ENCODE measurements around the gene PANK2. TPM values are rescaled to one million over a fixed set of nuclear protein-coding genes. Genes with fewer than 3 reads are reported as not detected.
A peak's percentile ranks its signal among the peaks of the same experiment; 100 is the strongest.
"Not testable (repeated sequence)": the region's sequence is repeated elsewhere in the genome, so short reads cannot be mapped to it uniquely, and the experiment has no call there.

The PANK2 gene
- total RNA-seq, 1 donor from 2014 or later: 26.2 TPM

DNA sequence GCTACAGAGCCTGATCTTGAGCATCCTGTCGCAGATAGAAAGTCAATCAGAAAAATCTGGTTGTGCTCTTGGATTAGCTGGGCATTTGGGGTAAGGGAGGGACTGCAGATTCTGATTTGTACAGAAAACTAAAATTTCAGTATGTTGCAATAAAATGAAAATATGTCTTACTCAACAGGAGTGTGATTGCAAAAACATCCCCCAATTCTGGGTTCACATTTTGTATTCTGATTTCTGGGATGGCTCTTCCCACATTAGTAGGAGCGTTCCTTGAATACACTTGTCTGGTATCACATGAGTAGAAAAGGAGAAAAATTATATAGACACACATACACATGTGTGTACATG is 40.5 kb downstream of the PANK2 start:
- ATAC-seq: no peak

DNA sequence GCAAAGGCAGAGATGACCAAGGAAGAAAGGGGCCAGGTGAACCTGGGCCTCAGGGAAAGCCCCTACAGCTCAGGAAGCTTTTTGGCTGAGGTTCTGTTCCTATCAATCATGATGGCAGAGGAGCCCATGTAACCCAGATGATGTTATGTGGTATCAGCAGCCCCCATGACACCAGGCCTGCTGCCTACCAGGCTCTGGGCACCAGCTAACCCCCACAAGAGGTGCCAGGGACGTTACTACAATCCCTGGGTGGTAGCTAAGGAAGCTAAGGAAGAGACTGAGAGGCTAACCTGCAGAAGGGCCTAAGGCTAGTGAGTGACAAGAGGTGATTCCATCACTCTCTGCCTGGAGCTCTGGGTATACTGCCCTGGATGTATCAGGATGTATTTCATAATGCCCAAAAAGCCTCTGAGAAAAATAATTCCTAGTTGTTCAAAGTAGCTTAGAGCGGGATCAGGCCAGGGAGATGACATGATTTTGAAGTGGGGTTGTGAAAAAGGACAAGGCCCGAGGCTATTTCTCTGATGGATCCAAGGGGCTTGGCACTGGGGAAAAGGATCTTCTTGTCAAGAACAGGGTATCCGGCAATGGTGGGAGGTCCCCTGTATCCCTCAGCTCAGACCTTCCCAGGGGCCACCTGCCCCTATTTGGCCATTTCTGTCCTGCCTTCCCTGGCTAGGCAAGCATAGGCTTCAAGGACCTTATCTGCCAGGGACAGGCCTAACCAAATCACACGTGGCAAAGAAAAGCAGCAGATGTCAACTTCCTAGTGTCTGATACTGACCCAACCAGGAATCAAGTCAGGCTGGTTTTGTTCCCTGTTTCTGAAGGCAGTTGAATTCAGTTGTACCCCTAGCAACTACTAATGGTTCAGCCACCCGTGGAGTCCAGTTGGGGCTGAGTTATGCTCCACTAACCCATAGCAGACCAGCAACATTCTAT is 41.3 kb downstream of the PANK2 start:
- ATAC-seq: peak; percentile 10

DNA sequence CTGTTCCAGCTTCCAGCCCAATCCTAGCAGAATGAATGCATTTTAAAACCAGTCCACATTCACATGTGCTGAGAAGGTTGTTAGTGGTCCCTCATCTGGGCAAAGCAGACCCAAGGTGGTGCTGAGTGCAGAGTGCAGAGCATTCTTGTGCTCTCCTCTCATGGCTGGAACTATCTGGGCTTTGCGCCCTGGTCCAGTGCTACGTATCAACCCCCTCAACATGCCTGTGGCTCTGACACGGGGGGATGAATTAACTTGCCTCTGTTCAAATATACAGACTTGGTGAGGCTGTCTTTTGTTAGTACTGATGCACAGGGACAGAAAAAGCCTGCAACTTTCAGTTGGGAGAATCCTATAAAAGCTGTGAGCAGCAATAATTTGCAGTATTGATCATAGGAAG is 42.5 kb downstream of the PANK2 start:
- ATAC-seq: no peak

DNA sequence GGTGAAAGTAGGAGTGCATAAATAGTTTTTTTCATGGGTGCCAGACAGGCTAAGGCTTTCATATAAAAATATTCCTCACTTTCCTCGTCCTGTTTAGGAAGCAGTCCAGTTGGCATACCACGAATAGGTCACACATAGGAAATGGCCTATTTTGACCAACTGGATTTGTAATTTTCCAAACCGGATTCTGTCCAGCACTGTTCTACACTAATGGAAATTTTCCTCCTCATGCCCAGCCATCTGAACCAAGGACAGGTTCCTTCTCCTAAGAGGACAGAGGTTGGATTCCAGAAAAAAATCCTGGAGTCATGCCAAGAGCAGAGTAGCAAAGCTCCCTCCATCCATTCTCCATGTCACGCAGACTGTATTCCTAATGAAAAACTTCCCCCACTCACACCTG is 43.1 kb downstream of the PANK2 start:
- ATAC-seq: no peak

DNA sequence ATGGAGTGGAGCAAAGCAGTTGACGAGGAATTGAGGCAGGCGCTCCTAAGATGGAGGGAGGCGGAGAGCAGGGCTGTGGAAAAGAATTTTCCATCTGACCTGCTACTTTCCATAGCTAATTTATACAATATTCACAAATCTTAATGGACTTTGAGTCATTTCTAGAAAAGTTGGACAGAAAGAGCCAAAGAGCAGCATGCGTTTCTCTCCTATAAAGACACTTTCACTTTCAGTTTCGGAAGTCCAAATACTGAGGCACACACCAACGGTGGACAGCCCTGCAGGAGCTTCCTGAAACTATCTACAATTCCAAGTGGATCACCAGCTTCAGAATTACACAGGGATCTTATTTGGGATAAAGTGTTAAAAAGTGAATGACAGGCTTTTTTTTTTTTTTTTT is 43.5 kb downstream of the PANK2 start:
- no peak for ATAC-seq

DNA sequence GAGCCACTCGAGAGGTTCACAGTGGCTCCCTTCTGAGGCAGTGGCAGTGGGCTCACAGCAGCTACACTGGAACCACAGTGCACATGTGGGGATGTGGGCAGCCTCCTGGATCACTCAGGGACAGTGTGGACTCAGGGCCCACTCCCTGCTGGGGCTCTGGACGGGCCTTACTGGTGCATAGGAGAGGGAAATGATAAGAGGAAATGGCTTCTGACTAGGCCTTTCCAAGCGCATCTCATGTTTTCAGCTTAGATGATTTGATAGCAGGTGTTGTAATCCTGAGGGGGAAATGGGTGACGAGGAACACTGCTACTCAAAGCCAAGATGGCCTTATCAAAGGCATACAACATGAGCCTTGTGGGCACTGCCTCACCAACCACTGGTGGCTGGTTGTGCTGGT is 44.0 kb downstream of the PANK2 start:
- no peak for ATAC-seq

DNA sequence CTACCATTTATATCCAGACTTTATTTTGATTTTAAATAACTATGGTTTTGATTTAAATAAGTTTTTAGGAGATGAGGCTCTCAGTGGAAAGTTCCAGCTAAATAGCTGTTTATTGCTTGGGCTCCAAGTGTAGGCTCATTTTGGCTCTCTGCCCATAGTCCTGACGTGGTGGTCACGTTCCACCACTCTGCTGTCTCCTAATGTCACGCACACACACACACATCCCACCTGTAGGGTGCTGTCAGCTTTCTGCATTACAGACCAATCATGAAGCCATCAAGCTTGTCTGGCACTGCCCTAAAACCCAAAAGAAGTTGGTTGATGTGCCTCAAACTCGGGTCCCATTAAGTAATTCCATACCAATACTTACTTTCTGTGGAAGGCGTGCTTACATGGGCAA is 45.4 kb downstream of the PANK2 start:
- ATAC-seq: no peak

DNA sequence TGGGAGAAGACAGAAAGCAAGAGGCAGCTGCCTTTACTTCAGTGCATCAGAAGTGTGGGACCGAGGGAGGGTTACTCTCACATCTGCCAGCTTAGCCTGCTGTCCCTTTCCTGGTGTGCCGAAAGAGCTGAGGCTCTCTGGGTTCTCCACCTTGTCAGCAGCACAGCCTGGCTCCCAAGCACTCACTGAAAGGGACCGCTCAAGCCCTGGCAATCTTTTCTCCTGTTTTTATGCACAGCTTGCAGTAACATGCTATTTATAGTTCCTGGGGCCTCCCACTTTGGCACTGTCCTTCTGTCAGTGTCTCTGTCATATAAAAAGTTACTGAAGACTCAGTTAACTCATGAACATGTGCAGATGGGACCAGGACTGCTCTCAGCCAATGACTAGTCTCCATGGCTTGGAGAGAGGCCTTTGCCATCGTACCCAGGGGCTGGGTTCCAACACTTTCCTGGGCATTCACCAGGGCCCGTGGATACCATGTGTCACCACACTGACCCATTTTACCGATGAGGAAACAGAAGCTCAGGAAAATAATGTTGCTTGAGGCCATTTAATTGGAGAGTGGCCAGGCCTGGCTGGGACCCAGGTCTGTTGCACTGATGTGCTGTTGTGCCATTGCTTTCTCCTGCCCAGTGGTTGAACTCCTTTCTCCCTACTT is 46.2 kb downstream of the PANK2 start:
- no peak for ATAC-seq

DNA sequence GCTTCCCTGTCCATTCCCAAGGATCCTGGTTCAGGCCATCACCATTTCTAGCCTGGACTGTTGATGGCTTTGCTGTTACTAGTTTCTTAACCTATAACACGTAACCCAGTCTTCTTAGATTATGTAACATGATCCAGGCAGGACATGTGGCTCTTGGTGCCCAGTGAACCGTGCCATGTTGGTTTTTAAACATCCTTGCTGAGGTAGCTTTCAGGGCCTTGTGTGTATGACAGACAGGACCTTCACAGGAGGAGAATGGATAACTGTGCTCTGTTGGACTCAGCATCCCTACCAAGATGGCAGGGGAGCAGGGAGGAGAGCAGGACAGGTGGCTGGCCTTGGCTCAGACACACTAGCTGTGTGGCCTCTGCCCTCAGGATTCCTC is 46.8 kb downstream of the PANK2 start:
- no peak for ATAC-seq

DNA sequence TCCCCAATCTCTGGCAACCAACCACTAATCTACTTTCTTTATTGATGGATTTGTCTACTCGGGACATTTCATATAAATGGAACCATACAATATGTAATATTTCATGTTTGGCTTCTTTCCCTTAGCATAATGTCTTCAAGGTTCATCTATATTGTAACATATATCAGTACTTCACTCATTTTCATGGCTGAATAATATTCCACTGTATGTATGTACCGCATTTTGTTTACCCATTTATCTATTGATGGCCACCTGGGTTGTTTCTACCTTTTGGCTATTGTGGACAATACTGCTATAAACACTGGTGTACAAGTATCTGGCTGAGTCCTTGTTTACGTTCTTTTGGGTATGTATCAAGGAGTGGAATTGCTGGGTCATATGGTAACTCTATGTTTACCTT is 48.4 kb downstream of the PANK2 start:
- ATAC-seq: no peak

DNA sequence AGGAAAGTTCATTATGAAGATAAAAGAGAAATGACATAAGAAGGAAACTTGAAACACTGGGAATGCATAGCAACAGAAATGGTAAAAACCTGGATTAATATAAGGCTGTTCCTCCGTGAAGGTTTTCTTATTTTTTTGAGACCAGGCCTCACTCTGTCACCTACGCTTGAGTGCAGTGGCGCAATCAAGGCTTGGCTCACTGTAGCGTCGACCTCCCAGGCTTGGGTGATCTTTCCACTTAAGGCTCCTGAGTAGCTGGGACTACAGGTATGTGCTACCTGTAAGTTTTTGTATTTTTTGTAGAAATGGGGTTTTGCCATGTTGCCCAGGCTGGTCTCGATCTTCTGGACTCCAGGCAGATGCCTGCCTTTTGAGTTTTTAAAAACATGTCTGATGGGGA is 51.7 kb downstream of the PANK2 start:
- no peak for ATAC-seq

DNA sequence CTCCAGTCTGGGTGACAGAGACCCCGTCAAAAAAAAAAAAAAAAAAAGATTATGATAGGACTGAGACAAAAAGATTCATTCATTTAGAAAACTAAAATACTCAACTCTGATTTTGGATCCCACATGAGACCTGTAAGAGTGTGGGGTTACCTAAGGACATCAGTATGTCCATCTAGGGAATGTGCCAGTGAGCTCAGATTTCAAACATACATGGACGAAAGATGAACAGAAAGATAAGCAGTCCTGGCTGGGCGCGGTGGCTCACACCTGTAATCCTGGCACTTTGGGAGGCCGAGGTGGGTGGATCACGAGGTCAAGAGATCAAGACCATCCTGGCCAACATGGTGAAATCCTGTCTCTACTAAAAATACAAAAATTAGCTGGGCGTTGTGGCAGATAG is 57.5 kb downstream of the PANK2 start:
- ATAC-seq: not testable (repeated sequence)

DNA sequence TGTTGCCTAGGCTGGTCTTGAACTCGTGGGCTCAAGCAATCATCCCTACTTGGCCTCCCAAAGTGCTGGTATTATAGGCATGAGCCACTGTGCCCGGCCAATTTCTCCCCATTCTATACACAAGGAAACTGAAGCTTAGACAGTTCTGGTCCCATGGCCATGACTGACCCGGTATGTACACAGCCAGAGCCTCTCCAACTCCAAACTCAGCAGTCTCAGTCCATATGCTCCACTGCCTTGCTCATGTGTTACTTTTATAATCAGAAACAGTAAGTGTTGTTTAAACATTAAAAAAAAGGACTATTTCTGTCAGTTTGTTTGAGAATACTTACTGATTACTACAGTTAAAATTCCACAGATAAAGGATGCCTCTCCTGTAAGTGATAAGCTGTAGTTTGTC is 75.5 kb downstream of the PANK2 start:
- no peak for ATAC-seq

DNA sequence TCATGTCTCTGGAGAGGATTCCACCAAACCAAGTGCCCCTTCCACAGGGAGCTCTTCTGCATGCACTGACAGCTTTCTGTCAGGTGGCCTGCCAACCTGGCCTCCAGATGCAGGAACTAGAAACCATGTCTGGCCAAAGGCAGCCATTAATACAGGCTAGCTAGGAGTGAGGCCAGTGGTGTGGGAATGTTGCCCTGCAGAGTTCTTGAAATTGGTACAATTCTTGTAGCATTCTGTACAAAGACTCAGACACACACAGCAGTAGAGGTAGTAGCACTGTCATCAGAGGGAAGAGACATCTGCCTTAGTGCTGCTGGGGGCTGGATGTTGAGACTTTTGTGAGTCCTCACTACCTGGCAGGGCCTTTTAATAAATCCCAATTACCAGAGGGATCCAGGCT is 77.4 kb downstream of the PANK2 start:
- no peak for ATAC-seq

DNA sequence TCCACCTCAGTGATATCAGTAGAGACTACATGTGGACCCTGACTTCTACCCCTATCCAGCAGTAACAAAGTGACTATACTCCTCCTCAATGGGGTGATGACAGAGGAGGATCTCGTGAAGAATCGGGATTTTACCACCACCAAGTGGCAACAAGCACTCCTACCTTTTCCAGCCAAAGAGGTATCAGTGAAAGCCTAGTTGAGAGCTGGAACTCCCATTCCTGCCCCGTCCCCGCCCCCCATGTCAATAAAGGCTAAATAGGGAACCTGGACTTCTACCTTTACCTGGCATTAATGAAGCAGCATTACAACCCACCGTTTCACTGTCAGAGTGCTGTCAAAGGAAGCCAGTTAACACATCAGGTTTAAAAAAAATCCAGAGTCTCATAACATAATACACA is 80.8 kb downstream of the PANK2 start:
- no peak for ATAC-seq

DNA sequence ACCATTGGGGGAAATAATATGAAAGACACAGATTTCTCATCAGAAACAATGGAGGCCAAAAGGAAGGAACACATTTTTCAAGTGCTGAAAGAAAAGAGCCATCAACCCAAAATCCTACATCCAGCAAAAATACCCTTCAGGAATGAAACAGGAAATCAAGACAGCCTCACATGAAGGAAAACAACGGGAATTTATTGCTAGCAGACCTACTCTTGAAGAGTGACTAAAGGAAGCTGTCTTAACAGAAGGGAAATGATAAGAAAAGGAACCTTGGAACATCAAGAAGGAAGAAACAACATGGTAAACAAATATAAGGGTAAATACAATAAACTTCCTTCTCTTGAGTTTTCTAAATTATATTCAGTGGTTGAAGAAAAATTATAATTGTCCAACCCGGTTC is 82.0 kb downstream of the PANK2 start:
- no peak for ATAC-seq

DNA sequence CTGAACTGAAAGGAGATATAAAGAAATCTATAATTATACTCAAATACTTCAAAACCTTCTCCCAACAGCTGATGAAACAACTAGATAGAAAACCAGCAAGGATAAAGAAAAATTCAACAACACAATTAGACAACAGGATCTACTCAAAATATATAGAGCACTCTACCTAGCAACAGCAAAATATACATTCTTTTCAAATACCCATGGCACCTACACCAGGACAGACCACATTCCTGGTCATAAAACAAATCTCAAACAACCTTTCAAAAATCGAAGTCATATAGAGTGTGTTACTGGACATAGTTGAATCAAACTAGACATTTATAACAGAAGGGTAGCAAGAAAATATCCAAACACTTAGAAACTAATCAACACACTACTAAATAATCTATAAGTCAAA is 83.0 kb downstream of the PANK2 start:
- ATAC-seq: no peak

DNA sequence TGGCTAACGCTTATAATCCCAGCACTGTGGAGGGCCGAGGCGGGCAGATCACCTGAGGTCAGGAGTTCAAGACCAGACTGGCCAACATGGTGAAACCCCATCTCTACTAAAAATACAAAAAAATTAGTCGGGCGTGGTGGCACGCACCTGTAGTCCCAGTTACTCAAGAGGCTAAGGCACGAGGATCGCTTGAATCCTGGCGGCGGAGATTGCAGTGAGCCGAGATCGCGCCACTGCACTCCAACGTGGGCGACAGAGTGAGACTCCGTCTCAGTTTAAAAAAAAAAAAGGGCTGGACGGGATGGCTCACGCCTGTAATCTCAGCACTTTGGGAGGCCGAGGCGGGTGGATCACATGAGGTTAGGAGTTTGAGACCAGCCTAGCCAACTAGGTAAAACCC is 83.4 kb downstream of the PANK2 start:
- not testable (repeated sequence) for ATAC-seq

DNA sequence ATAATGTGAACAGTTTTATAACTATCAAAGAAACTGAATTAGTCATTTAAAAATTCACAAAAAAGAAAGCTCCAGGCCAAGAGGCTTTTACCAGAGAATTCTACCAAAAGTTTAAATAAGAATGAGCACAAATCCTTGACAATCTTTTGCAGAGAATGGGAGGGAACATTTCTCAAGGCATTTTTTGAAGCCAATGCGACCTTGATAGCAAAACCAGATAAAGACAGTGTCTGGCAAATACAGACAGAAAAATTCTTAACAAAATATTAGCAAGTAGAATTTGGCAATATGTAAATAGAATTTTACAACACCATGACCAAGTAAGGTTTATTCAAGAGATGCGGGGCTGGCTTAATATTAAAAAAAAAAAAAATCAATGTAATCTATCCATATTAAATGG is 84.5 kb downstream of the PANK2 start:
- no peak for ATAC-seq

DNA sequence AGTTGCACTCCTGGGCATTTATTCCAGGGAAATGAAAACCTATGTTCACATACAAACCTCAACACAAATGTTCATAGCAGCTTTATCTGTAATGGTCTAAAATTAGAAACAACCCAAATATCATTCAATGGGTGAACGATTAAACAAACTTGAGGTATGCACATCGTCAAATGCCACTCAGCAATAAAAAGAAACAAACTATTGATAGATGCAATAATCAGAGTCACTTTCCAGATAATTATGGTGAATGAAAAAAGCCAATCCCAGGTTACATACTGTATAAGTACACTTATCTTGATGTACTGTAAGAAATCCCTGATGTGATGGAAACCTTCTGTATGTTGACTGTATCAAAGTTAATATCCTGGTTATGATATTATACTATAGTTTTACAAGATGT is 87.3 kb downstream of the PANK2 start:
- no peak for ATAC-seq
